Neural progenitor cell (in vitro differentiated cells): Measurements from ENCODE around the gene NCKAP1. TPM values are rescaled to one million over a fixed set of nuclear protein-coding genes. Genes with fewer than 3 reads are reported as not detected.

Experiments
- DNase-seq: peaks from one replicate; pipeline ENCODE4 v3.0.0-alpha.2; 2016; ENCODE audit warnings: low spot score
- H2AFZ ChIP-seq: fragments of 200-600 bp; sonication (generic); replicated peaks from 2 replicates; pipeline ENCODE4 v1.6.1; 2016; ENCODE audit warnings: antibody characterized with exemption
- H3F3A ChIP-seq: fragments of 200-600 bp; sonication (generic); 2 replicates; pipeline ENCODE4 v1.6.1; 2016; ENCODE audit warnings: antibody characterized with exemption, low read depth
- H3K27ac ChIP-seq: fragments of 200-600 bp; sonication (generic); 2 replicates; pipeline ENCODE4 v1.5.1; 2016; ENCODE audit warnings: mild to moderate bottlenecking
- H3K27me3 ChIP-seq: fragments of 200-600 bp; sonication (generic); 2 replicates; pipeline ENCODE4 v1.6.1; 2016; ENCODE audit warnings: mild to moderate bottlenecking, moderate library complexity
- H3K36me3 ChIP-seq: fragments of 200-600 bp; sonication (generic); 2 replicates; pipeline ENCODE4 v1.5.1; 2016
- H3K4me1 ChIP-seq: fragments of 200-600 bp; sonication (generic); 2 replicates; pipeline ENCODE4 v1.6.1; 2016; ENCODE audit warnings: mixed run types
- H3K4me2 ChIP-seq: fragments of 200-600 bp; sonication (generic); 2 replicates; pipeline ENCODE4 v1.6.1; 2016
- H3K4me3 ChIP-seq: fragments of 200-600 bp; sonication (generic); 2 replicates; pipeline ENCODE4 v1.5.1; 2016
- H3K79me2 ChIP-seq: fragments of 200-600 bp; sonication (generic); 2 replicates; pipeline ENCODE4 v1.6.1; 2016; ENCODE audit warnings: low read depth
- H3K9ac ChIP-seq: fragments of 200-600 bp; sonication (generic); 2 replicates; pipeline ENCODE4 v1.6.1; 2016
- H3K9me3 ChIP-seq: fragments of 200-600 bp; sonication (generic); 2 replicates; pipeline ENCODE4 v1.5.1; 2016; ENCODE audit warnings: low read depth
- H4K20me1 ChIP-seq: fragments of 200-600 bp; sonication (generic); 2 replicates; pipeline ENCODE4 v1.6.1; 2016; ENCODE audit warnings: low read depth
- H3K27ac Mint-ChIP-seq: 3 replicates; pipeline ENCODE4 v1.8.0; 2021; ENCODE audit warnings: mixed read lengths
- H3K27me3 Mint-ChIP-seq: 2 replicates; pipeline ENCODE4 v1.8.0; 2022; ENCODE audit warnings: low read depth, mild to moderate bottlenecking, inconsistent platforms, moderate library complexity, mixed read lengths; ENCODE audit not compliant: insufficient read depth
- H3K36me3 Mint-ChIP-seq: 3 replicates; pipeline ENCODE4 v1.8.0; 2021; ENCODE audit warnings: mixed read lengths
- H3K4me1 Mint-ChIP-seq: 3 replicates; pipeline ENCODE4 v1.8.0; 2021; ENCODE audit warnings: mixed read lengths
- H3K4me3 Mint-ChIP-seq: 3 replicates; pipeline ENCODE4 v1.8.0; 2021; ENCODE audit warnings: mild to moderate bottlenecking, moderate library complexity, mixed read lengths
- H3K9me3 Mint-ChIP-seq: 3 replicates; pipeline ENCODE4 v1.8.0; 2020; ENCODE audit warnings: mixed read lengths
- EZH2 ChIP-seq: fragments of 200-600 bp; sonication (generic); IDR thresholded peaks from 2 replicates; pipeline ENCODE4 v1.6.1; 2017; ENCODE audit warnings: antibody characterized with exemption, mild to moderate bottlenecking, moderate library complexity
- EZH2phosphoT487 ChIP-seq: fragments of 200-600 bp; sonication (generic); IDR thresholded peaks from 2 replicates; pipeline ENCODE4 v1.6.1; 2017; ENCODE audit warnings: antibody characterized with exemption
- total RNA-seq: library from RNA; depleted of rRNA; stranded (reverse); fragments of >200 nt; gene quantifications from 2 replicates; pipeline ENCODE4 v1.2.3, GENCODE V29; 2015; ENCODE audit warnings: low replicate concordance
- TF ChIP-seq, protein P1 (sequence below): fragments of 200-600 bp; sonication (generic); IDR thresholded peaks from 2 replicates; pipeline ENCODE4 v1.5.1; 2017; ENCODE audit warnings: antibody characterized with exemption, mild to moderate bottlenecking

Gene NCKAP1
- total RNA-seq, 1 donor from 2014 or later: 164 TPM

DNA sequence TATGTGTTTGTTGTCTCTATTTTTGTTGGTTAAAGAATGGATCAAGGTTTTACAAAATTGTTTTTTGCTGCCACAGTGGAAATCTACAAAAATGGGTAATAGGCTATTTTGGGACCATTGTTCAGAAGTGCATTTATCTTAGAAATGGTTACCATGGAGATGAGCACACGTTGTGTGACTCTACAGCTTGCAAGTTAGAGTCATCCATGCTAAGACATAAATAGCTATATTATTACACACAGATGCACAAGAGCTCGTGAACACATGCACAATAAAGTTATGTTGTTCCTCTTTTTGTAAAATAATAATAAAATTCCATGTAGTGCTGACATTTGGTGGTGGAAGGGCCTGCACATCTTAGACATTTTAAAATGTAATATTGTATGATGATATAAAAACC is 24.8 kb upstream of the NCKAP1 start:
- Histone ChIP-seq H3K9ac (no peak overlapping the region), H3K4me1 (no peaks in the 10 kb centered on the region), H3K4me2 (no peak overlapping the region), H3K4me3 (no peak overlapping the region), H2AFZ (no peak overlapping the region), H3K9me3 (no peaks in the 10 kb centered on the region), H3K79me2 (no peaks in the 10 kb centered on the region), H3K36me3 (no peaks in the 10 kb centered on the region), H4K20me1 (no peaks in the 10 kb centered on the region), H3F3A (no peaks in the 10 kb centered on the region), H3K27ac (no peak overlapping the region), H3K27me3 (no peaks in the 10 kb centered on the region)
- Mint-ChIP-seq H3K4me1 (peaks cover 13% of the 10 kb centered on the region), H3K9me3 (no peaks in the 10 kb centered on the region), H3K27me3 (no peaks in the 10 kb centered on the region), H3K36me3 (no peaks in the 10 kb centered on the region), H3K27ac (peak overlapping the region; percentile 54), H3K4me3 (no peak overlapping the region)
- no peak for DNase-seq
- no peak for TF ChIP-seq EZH2phosphoT487
- TF ChIP-seq, protein P1, sequence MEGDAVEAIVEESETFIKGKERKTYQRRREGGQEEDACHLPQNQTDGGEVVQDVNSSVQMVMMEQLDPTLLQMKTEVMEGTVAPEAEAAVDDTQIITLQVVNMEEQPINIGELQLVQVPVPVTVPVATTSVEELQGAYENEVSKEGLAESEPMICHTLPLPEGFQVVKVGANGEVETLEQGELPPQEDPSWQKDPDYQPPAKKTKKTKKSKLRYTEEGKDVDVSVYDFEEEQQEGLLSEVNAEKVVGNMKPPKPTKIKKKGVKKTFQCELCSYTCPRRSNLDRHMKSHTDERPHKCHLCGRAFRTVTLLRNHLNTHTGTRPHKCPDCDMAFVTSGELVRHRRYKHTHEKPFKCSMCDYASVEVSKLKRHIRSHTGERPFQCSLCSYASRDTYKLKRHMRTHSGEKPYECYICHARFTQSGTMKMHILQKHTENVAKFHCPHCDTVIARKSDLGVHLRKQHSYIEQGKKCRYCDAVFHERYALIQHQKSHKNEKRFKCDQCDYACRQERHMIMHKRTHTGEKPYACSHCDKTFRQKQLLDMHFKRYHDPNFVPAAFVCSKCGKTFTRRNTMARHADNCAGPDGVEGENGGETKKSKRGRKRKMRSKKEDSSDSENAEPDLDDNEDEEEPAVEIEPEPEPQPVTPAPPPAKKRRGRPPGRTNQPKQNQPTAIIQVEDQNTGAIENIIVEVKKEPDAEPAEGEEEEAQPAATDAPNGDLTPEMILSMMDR: no peak
- no peak for TF ChIP-seq EZH2

- Histone ChIP-seq H3K9me3 (no peaks in the 10 kb centered on the region), H4K20me1 (no peaks in the 10 kb centered on the region), H3F3A (no peaks in the 10 kb centered on the region), H3K36me3 (no peaks in the 10 kb centered on the region), H3K9ac (no peak overlapping the region), H3K79me2 (no peaks in the 10 kb centered on the region), H3K27me3 (no peaks in the 10 kb centered on the region), H3K4me3 (no peak overlapping the region), H2AFZ (peak overlapping the region; percentile 70), H3K27ac (no peak overlapping the region), H3K4me1 (no peaks in the 10 kb centered on the region), H3K4me2 (no peak overlapping the region)
- Mint-ChIP-seq H3K27ac (no peak overlapping the region), H3K27me3 (no peaks in the 10 kb centered on the region), H3K36me3 (no peaks in the 10 kb centered on the region), H3K4me3 (no peak overlapping the region), H3K4me1 (peaks cover 16% of the 10 kb centered on the region), H3K9me3 (no peaks in the 10 kb centered on the region)
- no peak for DNase-seq
- TF ChIP-seq, protein P1: no peak
- TF ChIP-seq EZH2 (no peak), EZH2phosphoT487 (no peak)
Observed at GRCh38 chr2:183060571-183061231, 22.4 kb upstream of the NCKAP1 start.

DNA sequence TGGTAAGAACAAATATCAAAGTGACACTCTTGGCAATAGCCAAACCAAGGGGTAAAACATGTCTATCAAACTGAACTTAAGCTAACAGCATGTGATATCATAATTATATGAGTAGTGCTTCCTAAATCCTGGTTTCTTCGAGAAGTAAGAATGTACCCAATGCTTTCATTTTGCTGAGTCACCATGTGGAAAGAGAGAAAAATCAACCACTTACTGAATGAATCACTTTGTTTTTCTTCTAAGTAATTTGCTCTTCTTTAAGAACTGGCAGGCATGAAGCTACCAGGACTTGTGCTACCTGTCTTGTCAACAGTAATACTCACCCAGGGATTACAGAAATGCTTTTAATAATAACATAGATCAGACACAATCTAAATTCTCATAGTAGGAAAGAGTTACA is 21.3 kb upstream of the NCKAP1 start:
- Mint-ChIP-seq H3K27ac (no peak overlapping the region), H3K27me3 (no peaks in the 10 kb centered on the region), H3K36me3 (no peaks in the 10 kb centered on the region), H3K4me3 (no peak overlapping the region), H3K9me3 (no peaks in the 10 kb centered on the region), H3K4me1 (peaks cover 16% of the 10 kb centered on the region)
- no peaks in the 10 kb centered on the region for H3K27me3 ChIP-seq
- H3K79me2 ChIP-seq: no peaks in the 10 kb centered on the region
- H3K4me1 ChIP-seq: no peaks in the 10 kb centered on the region
- no peak overlapping the region for H3K4me2 ChIP-seq
- H4K20me1 ChIP-seq: no peaks in the 10 kb centered on the region
- H3F3A ChIP-seq: no peaks in the 10 kb centered on the region
- no peak overlapping the region for H3K4me3 ChIP-seq
- H3K27ac ChIP-seq: no peak overlapping the region
- no peak overlapping the region for H3K9ac ChIP-seq
- DNase-seq: no peak
- no peak overlapping the region for H2AFZ ChIP-seq
- TF ChIP-seq, protein P1: no peak
- no peak for TF ChIP-seq EZH2phosphoT487
- TF ChIP-seq EZH2: no peak
- H3K9me3 ChIP-seq: no peaks in the 10 kb centered on the region
- H3K36me3 ChIP-seq: no peaks in the 10 kb centered on the region
